Measurements from ENCODE around the gene SCUBE2.

DNA sequence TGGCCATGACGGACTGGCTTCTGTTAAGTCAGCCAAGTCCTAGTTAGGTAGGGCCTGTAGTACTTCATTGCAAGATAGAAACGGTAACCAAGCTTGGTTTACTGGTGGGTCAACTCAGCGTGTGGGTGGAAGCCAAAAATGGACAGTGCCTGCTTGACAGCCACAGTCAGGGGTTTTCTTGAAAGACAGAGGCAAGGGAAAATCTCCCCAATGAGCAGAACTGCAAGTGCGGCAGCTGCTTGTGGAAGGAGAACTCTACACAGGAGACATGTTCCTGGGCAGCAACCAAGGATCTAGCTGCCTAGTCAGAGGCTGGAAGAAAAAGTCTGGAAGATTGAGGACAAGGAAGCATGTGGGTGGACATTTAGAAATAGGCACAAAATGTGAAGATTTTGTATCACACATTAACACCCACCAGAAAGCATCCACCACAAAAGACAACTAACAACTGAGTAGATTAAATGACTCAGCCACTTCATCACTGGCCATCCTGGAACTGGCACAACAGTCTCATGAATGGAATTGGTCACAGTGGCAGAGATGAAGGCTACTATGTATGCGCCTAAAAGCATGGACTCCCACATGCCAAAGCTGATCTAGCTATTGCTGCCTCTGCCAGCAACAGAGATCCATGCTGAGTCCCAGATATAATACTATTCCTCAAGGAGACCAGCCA lies 40.9 kb upstream of the SCUBE2 start:
- TF ChIP-seq, protein P1, sequence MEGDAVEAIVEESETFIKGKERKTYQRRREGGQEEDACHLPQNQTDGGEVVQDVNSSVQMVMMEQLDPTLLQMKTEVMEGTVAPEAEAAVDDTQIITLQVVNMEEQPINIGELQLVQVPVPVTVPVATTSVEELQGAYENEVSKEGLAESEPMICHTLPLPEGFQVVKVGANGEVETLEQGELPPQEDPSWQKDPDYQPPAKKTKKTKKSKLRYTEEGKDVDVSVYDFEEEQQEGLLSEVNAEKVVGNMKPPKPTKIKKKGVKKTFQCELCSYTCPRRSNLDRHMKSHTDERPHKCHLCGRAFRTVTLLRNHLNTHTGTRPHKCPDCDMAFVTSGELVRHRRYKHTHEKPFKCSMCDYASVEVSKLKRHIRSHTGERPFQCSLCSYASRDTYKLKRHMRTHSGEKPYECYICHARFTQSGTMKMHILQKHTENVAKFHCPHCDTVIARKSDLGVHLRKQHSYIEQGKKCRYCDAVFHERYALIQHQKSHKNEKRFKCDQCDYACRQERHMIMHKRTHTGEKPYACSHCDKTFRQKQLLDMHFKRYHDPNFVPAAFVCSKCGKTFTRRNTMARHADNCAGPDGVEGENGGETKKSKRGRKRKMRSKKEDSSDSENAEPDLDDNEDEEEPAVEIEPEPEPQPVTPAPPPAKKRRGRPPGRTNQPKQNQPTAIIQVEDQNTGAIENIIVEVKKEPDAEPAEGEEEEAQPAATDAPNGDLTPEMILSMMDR (IDR thresholded peaks at IDR 0.05; ENCODE audit: insufficient read depth, low read length, poor library complexity, severe bottlenecking) = no peak
- TF ChIP-seq EZH2phosphoT487 (conservative IDR thresholded peaks at IDR 0.05; ENCODE audit: low read length) = no peak
